HepG2 (cell line): ENCODE results near the gene NGRN. TPM values are rescaled to one million over a fixed set of nuclear protein-coding genes. Genes with fewer than 3 reads are reported as not detected.
A peak's percentile ranks its signal among the peaks of the same experiment; 100 is the strongest.

Experiments
- ARHGAP35 ChIP-seq: sonication (generic); formaldehyde crosslinking; IDR thresholded peaks from 2 replicates; pipeline ENCODE4 v1.9.0; 2022; ENCODE audit warnings: mild to moderate bottlenecking, inconsistent platforms, moderate library complexity, missing genetic modification reagents, borderline replicate concordance
- BHLHE40 ChIP-seq: IDR thresholded peaks from 2 replicates; pipeline ENCODE4 v1.6.1; 2011; ENCODE audit warnings: low read length, improper control_type of control experiment
- GZF1 ChIP-seq: sonication (generic); formaldehyde crosslinking; IDR thresholded peaks from 2 replicates; pipeline ENCODE4 v1.5.1; 2020; ENCODE audit warnings: mild to moderate bottlenecking, missing genetic modification reagents
- KDM5B ChIP-seq: sonication (generic); formaldehyde crosslinking; IDR thresholded peaks from 2 replicates; pipeline ENCODE4 v1.4.0; 2020; ENCODE audit warnings: missing genetic modification reagents, mild to moderate bottlenecking, borderline replicate concordance
- MBD4 ChIP-seq: IDR thresholded peaks from 2 replicates; pipeline ENCODE4 v1.6.1; 2012; ENCODE audit warnings: low read length, inconsistent platforms, borderline replicate concordance
- MIXL1 ChIP-seq: IDR thresholded peaks from 2 replicates; pipeline ENCODE4 v1.6.1; 2016
- NBN ChIP-seq: fragments of 450-650 bp; conservative IDR thresholded peaks from 2 replicates; pipeline ENCODE4 v1.6.1; 2017
- PCBP1 ChIP-seq: fragments of 200-400 bp; formaldehyde crosslinking; IDR thresholded peaks from 2 replicates; pipeline ENCODE4 v1.6.1; 2017; ENCODE audit warnings: mild to moderate bottlenecking, low read depth, low read length, borderline replicate concordance
- PRPF4 ChIP-seq: fragments of 200-400 bp; formaldehyde crosslinking; IDR thresholded peaks from 2 replicates; pipeline ENCODE4 v1.6.1; 2016; ENCODE audit warnings: low read length, low read depth; ENCODE audit not compliant: poor library complexity, severe bottlenecking
- RARA ChIP-seq: IDR thresholded peaks from 2 replicates; pipeline ENCODE4 v1.6.1; 2016; ENCODE audit warnings: missing genetic modification reagents, missing compliant biosample characterization
- SCMH1 ChIP-seq: sonication (generic); formaldehyde crosslinking; IDR thresholded peaks from 2 replicates; pipeline ENCODE4 v1.9.0; 2021; ENCODE audit warnings: missing genetic modification reagents, mild to moderate bottlenecking, borderline replicate concordance
- ZFYVE20 ChIP-seq: sonication (generic); formaldehyde crosslinking; IDR thresholded peaks from 2 replicates; pipeline ENCODE4 v1.8.0; 2023; ENCODE audit warnings: low read depth, mild to moderate bottlenecking, moderate library complexity, missing genetic modification reagents, borderline replicate concordance
- ZNF138 ChIP-seq: sonication (generic); formaldehyde crosslinking; IDR thresholded peaks from 2 replicates; pipeline ENCODE4 v1.5.0; 2020; ENCODE audit warnings: mild to moderate bottlenecking, low read depth, missing genetic modification reagents
- ZNF235 ChIP-seq: sonication (generic); formaldehyde crosslinking; IDR thresholded peaks from 2 replicates; pipeline ENCODE4 v1.8.1; 2023; ENCODE audit warnings: mild to moderate bottlenecking, missing genetic modification reagents, borderline replicate concordance
- ZNF251 ChIP-seq: sonication (generic); formaldehyde crosslinking; IDR thresholded peaks from 2 replicates; pipeline ENCODE4 v1.9.0; 2021; ENCODE audit warnings: mild to moderate bottlenecking, missing genetic modification reagents
- ZNF460 ChIP-seq: sonication (generic); formaldehyde crosslinking; IDR thresholded peaks from 2 replicates; pipeline ENCODE4 v1.5.1; 2020; ENCODE audit warnings: missing genetic modification reagents, mild to moderate bottlenecking, borderline replicate concordance
- ZNF510 ChIP-seq: sonication (generic); formaldehyde crosslinking; IDR thresholded peaks from 2 replicates; pipeline ENCODE4 v1.4.0; 2020; ENCODE audit warnings: low read depth, mild to moderate bottlenecking, missing genetic modification reagents
- ZNF614 ChIP-seq: IDR thresholded peaks from 2 replicates; pipeline ENCODE4 v1.6.1; 2018; ENCODE audit warnings: missing biosample characterization, missing genetic modification reagents, inconsistent platforms, borderline replicate concordance
- ZNF777 ChIP-seq: sonication (generic); formaldehyde crosslinking; IDR thresholded peaks from 2 replicates; pipeline ENCODE4 v1.4.0; 2020; ENCODE audit warnings: missing genetic modification reagents
- polyA plus RNA-seq, 8 experiments: library from polyadenylated mRNA; depleted of rRNA in 3 of 8; stranded (reverse) in 7 of 8; unstranded in 1 of 8; fragments of >200 nt; fragmentation: Illumina TruSeq in 4 of 8; extraction: Trizol in 4 of 8; gene quantifications; 2 replicates each; pipeline versions ENCODE4 v1.2.1 to v1.2.3, GENCODE V29; 2011 to 2016; ENCODE audit warnings: low read depth in 4 of 8, missing spikeins in 1 of 8, mixed read lengths in 1 of 8; ENCODE audit not compliant: insufficient read depth in 1 of 8
- total RNA-seq, 5 experiments: library from RNA; depleted of rRNA; stranded (reverse); fragments of >200 nt; fragmentation: Illumina TruSeq; extraction: Trizol; gene quantifications; 2 replicates each; pipeline ENCODE4 v1.2.3, GENCODE V29; 2016; ENCODE audit warnings: low read depth in 1 of 5
- TF ChIP-seq, protein P1 (sequence below): sonication (generic); formaldehyde crosslinking; IDR thresholded peaks from 2 replicates; pipeline ENCODE4 v1.9.0; 2021; ENCODE audit warnings: missing genetic modification reagents, mild to moderate bottlenecking, borderline replicate concordance
- TF ChIP-seq, protein P2 (sequence below): sonication (generic); formaldehyde crosslinking; IDR thresholded peaks from 2 replicates; pipeline ENCODE4 v1.5.0; 2020; ENCODE audit warnings: missing genetic modification reagents, mild to moderate bottlenecking, borderline replicate concordance
- TF ChIP-seq, protein P3 (sequence below): sonication (generic); formaldehyde crosslinking; IDR thresholded peaks from 2 replicates; pipeline ENCODE4 v1.5.0; 2020; ENCODE audit warnings: mild to moderate bottlenecking, missing genetic modification reagents
- TF ChIP-seq, protein P4 (sequence below): sonication (generic); formaldehyde crosslinking; IDR thresholded peaks from 2 replicates; pipeline ENCODE4 v1.5.0; 2020; ENCODE audit warnings: mild to moderate bottlenecking, missing genetic modification reagents, borderline replicate concordance

NGRN gene
- total and polyA plus RNA-seq, 2 of the 13 experiments (the other 11 are each of a cell fraction or from before 2014, with no cell fraction given) = 39.8 to 63.7 TPM

GRCh38 chr15:90249203-90249863 lies 16.1 kb upstream of the NGRN start, which contains the start of gene TTLL13 (continued):
- TF ChIP-seq PRPF4 (no peak), ZFYVE20 (CRISPR knock-in tag) (no peak), ZNF510 (CRISPR knock-in tag) (no peak), ZNF235 (CRISPR knock-in tag) (no peak), SCMH1 (CRISPR knock-in tag) (no peak), ARHGAP35 (CRISPR knock-in tag) (peak; percentile 55; the same call in 1 of the 2 replicates), ZNF777 (CRISPR knock-in tag) (peak; percentile 76), ZNF251 (no peak), RARA (CRISPR knock-in tag) (peak; percentile 28; the same call in 1 of the 2 replicates), BHLHE40 (no peak), PCBP1 (no peak), NBN (no peak), ZNF138 (CRISPR knock-in tag) (no peak), MIXL1 (0 out of 2 replicates have a peak, but pooled peaks have one; percentile 57), GZF1 (CRISPR knock-in tag) (no peak), ZNF614 (CRISPR knock-in tag) (no peak), ZNF460 (CRISPR knock-in tag) (no peak), MBD4 (no peak), KDM5B (CRISPR knock-in tag) (0 out of 2 replicates have a peak, but pooled peaks have one; percentile 19)
- TF ChIP-seq, protein P1, sequence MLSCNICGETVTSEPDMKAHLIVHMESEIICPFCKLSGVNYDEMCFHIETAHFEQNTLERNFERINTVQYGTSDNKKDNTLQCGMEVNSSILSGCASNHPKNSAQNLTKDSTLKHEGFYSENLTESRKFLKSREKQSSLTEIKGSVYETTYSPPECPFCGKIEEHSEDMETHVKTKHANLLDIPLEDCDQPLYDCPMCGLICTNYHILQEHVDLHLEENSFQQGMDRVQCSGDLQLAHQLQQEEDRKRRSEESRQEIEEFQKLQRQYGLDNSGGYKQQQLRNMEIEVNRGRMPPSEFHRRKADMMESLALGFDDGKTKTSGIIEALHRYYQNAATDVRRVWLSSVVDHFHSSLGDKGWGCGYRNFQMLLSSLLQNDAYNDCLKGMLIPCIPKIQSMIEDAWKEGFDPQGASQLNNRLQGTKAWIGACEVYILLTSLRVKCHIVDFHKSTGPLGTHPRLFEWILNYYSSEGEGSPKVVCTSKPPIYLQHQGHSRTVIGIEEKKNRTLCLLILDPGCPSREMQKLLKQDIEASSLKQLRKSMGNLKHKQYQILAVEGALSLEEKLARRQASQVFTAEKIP (CRISPR knock-in tag) = no peak
- TF ChIP-seq, protein P2, sequence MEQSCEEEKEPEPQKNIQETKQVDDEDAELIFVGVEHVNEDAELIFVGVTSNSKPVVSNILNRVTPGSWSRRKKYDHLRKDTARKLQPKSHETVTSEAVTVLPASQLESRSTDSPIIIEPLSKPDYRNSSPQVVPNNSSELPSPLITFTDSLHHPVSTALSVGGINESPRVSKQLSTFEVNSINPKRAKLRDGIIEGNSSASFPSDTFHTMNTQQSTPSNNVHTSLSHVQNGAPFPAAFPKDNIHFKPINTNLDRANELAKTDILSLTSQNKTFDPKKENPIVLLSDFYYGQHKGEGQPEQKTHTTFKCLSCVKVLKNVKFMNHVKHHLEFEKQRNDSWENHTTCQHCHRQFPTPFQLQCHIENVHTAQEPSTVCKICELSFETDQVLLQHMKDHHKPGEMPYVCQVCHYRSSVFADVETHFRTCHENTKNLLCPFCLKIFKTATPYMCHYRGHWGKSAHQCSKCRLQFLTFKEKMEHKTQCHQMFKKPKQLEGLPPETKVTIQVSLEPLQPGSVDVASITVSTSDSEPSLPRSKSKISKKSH (CRISPR knock-in tag) = peak; percentile 48; the same call in 1 of the 2 replicates
- TF ChIP-seq, protein P3, sequence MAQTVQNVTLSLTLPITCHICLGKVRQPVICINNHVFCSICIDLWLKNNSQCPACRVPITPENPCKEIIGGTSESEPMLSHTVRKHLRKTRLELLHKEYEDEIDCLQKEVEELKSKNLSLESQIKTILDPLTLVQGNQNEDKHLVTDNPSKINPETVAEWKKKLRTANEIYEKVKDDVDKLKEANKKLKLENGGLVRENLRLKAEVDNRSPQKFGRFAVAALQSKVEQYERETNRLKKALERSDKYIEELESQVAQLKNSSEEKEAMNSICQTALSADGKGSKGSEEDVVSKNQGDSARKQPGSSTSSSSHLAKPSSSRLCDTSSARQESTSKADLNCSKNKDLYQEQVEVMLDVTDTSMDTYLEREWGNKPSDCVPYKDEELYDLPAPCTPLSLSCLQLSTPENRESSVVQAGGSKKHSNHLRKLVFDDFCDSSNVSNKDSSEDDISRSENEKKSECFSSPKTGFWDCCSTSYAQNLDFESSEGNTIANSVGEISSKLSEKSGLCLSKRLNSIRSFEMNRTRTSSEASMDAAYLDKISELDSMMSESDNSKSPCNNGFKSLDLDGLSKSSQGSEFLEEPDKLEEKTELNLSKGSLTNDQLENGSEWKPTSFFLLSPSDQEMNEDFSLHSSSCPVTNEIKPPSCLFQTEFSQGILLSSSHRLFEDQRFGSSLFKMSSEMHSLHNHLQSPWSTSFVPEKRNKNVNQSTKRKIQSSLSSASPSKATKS (CRISPR knock-in tag) = no peak
- TF ChIP-seq, protein P4, sequence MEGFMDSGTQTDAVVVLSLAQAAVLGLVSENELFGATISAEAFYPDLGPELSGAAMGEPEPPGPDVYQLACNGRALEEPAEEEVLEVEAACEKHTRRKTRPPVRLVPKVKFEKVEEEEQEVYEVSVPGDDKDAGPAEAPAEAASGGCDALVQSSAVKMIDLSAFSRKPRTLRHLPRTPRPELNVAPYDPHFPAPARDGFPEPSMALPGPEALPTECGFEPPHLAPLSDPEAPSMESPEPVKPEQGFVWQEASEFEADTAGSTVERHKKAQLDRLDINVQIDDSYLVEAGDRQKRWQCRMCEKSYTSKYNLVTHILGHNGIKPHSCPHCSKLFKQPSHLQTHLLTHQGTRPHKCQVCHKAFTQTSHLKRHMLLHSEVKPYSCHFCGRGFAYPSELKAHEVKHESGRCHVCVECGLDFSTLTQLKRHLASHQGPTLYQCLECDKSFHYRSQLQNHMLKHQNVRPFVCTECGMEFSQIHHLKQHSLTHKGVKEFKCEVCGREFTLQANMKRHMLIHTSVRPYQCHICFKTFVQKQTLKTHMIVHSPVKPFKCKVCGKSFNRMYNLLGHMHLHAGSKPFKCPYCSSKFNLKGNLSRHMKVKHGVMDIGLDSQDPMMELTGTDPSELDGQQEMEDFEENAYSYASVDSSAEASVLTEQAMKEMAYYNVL (CRISPR knock-in tag) = peak; percentile 63; the same call in 1 of the 2 replicates
